GM18858 (cell line): ENCODE results near the gene PLPPR3.
"Not testable (repeated sequence)": the region's sequence is repeated elsewhere in the genome, so short reads cannot be mapped to it uniquely, and the experiment has no call there.

ENCODE experiments used
- ATAC-seq: cut with Tn5 transposase; IDR thresholded peaks from one replicate; pipeline ENCODE4 v1.9.1; 2021; ENCODE audit not compliant: unreplicated experiment

PLPPR3 gene

DNA sequence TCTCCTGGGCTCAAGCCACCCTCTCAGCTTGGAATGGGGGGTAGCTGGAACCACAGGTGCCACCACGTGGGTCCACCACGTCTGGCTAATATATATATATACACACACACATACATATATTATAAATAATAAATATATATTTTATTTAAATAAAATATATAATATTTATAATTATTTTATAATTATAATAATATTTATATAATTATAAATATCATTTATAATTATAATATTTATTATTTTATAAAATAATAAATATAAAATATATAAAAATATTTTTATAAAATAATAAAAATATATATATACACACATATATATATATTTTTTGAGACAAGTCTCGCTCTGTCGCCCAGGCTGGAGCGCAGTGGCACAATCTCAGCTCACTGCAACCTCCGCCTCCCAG, 32.8 kb upstream of the PLPPR3 start:
- ATAC-seq = no peak

DNA sequence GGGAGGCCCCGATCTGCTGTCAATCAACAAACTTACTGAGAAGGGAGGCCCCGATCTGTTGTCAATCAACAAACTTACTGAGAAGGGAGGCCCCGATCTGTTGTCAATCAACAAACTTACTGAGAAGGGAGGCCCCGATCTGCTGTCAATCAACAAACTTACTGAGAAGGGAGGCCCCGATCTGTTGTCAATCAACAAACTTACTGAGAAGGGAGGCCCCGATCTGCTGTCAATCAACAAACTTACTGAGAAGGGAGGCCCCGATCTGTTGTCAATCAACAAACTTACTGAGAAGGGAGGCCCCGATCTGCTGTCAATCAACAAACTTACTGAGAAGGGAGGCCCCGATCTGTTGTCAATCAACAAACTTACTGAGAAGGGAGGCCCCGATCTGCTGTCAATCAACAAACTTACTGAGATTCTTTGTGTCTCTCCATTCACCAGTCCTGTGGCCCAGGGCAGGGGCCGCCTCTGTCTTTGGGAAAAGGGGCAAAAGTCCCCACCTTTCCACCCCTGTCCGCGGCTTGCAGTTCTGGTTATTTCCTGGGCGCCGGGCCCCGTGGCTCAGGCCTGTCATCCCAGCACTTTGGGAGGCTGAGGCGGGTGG, 32.0 kb upstream of the PLPPR3 start:
- not testable (repeated sequence) for ATAC-seq

DNA sequence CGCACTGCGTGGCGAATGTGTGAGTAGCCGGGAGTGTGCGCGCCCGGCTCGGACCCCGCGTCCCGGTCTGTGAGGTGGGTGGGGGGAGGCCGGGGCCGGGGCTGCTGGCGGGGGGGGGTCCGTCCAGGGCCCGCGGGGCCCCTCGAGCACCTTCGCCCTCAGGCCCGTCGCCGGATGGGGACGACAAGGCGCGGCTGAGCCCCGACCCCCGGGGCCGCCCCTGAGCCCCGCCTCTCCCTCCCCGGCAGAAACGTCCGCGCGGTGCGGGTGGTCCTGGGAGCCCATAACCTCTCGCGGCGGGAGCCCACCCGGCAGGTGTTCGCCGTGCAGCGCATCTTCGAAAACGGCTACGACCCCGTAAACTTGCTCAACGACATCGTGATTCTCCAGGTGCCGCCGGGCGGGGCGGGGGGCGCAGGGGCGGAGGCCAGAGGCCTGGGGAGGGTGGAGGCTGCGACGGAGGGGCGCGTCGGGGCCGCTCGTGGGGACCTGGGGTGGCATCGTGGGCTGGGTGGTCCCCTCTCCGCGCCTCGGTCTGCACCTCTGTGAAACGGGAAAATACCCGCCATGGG, 31.3 kb upstream of the PLPPR3 start:
- no peak for ATAC-seq

DNA sequence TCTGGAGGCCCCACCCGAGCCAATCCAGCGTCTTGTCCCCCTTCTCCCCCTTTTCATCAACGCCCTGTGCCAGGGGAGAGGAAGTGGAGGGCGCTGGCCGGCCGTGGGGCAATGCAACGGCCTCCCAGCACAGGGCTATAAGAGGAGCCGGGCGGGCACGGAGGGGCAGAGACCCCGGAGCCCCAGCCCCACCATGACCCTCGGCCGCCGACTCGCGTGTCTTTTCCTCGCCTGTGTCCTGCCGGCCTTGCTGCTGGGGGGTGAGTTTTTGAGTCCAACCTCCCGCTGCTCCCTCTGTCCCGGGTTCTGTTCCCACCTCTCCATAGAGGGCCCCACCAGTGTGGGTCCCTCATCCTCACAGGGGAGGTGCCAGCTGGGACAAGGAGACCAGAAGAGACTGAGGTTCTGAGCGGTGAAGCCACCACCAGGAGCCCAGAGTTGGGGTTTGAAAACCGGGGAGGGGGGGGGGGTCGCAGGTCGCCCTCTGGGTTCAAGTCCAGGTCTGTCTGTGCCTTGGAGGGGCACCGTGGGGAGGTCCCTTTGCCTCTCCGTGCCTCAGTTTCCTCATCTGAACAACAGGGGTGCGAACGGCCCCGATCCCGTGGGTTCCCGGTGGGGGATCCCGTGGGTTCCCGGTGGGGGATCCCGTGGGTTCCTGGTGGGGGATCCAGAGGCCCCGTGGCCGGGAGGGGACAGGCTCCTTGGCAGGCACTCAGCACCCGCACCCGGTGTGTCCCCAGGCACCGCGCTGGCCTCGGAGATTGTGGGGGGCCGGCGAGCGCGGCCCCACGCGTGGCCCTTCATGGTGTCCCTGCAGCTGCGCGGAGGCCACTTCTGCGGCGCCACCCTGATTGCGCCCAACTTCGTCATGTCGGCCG, 30.6 kb upstream of the PLPPR3 start, which contains the start of gene ELANE:
Gene ELANE, plus strand, starts transcription at position 168 of the 878 bp plus-strand sequence. Its CDS starts 26 bp downstream, at position 194.
- no peak for ATAC-seq

DNA sequence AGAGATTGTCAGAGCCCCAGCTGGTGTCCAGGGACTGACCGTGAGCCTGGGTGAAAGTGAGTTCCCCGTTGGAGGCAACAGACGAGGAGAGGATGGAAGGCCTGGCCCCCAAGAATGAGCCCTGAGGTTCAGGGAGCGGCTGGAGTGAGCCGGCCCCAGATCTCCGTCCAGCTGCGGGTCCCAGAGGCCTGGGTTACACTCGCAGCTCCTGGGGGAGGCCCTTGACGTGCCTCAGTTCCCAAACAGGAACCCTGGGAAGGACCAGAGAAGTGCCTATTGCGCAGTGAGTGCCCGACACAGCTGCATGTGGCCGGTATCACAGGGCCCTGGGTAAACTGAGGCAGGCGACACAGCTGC, 29.2 kb upstream of the PLPPR3 start:
- no peak for ATAC-seq

DNA sequence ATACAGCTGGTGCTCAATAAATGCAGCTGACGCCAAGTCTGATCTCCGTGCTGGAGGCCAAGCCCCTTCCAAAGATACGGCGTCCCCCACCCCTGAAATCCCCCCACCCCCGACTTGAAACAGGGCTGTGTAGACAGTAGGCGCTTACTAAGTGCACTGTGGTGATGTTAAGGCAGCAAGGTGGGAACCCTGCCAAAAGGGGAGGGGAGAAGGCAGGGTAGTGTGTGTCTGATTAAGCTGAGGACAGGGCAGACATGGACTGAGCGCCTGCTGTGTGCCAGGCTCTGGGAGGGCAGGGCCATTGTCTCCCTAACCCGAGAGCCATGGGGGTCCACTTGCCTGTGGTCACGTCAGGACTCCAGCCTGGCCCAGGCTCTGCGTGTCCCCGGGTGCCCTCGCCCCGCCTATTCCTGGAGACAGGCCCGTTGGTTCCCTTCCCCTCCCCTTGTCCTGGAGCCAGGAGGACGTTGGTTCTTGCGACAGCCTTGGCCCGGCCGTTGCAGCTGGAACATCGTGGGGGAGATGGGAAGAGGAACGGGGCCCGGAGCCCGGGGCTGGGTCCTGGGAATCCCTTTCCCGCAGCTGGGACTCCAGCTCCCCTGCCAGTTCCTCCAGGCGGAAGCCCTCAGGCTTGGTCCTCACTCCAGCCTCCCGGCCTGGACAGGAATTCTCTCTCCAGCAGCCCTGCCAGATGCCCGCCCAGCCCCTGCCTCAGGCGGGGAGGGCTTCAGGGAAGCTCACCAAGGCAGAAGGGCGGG, 28.6 kb upstream of the PLPPR3 start:
- no peak for ATAC-seq

DNA sequence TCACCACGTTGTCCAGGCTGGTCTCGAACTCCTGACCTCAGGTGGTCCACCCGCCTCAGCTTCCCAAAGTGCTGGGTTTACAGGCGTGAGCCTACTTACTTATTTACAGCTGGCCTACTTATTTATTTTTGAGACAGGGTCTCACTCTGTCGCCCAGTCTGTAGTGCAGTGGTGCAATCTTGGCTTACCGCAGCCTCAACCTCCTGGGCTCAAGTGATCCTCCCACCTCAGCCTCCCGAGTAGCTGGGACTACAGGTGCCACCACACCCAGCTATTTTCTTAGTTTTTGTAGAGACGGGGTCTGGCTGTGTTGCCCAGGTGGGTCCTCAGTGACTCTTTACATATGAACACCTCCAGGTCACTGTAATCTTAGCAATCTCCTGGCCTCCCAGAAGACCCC, 27.4 kb upstream of the PLPPR3 start:
- ATAC-seq = not testable (repeated sequence)

DNA sequence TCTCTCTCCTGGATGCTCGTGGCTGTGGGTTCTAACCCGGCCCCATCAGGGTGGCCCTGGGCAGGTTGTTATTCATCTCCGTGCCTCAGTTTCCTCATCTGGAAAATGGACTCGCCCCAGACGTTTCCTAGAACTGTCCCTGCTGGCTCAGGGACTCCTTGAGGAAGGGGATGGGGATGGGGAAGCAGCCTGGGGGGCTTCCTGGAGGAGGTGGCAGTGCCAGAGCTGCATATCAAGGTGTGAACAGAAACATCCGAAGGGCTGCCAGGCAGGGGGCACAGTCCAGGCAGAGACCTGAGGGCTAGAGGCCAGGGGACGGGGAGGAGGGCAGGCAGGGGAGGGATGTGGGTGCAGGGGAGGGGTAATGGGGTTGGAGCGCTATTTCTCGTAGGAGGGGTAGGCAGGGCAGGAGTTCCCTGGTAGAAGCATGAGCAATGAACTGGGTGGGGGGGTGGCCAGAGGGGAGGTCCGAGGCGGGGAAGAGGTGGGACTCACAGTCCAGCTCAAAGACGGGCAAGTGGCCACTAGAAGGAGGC, 26.7 kb upstream of the PLPPR3 start:
- no peak for ATAC-seq

DNA sequence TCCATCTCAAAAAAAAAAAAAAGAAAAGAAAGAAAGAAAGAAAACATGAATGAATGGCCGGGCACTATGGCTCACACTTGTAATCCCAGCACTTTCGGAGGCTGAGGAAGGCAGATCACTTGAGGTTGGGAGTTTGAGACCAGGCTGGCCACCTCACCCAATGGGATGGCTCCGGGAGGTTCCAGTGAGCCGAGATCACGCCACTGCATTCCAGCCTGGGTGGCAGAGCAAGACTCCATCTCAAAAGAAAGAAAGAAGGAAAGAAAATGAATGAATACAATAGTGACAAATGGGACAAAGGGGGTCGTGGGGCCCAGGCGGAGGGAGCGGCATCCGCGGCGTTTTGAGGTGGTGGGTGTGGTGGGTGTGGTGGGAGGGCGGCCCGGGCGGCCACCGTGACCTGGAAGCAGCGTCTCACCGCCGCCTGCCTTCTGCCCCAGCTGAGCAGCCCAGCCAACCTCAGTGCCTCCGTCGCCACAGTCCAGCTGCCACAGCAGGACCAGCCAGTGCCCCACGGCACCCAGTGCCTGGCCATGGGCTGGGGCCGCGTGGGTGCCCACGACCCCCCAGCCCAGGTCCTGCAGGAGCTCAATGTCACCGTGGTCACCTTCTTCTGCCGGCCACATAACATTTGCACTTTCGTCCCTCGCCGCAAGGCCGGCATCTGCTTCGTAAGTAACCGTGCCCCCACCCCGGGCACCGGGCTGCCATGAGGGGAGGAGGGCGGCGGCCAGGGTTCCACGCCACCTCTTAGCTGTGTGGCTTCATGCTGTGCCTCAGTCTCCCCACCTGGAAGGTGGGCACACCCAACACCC, 24.2 kb upstream of the PLPPR3 start:
- ATAC-seq = no peak

DNA sequence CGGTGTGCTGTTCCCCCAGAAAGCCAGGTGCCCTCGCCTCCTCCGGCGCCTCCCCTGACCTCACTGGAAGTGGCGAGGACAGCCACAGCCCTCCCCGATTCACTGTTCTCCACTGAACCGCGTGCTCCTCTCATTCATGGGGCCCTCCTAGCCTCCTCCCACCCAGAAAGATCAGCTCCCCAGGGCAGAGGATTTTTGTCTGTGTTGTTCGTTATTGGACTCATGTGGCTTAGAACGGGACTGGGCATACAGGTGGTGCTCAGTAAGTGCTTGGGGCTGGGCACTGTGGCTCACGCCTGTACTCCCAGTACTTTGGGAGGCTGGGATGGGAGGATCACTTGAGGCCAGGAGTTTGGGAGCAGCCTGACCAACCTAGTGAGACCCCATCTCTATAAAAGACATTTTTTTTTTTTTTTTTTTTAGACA, 22.8 kb upstream of the PLPPR3 start:
- no peak for ATAC-seq

DNA sequence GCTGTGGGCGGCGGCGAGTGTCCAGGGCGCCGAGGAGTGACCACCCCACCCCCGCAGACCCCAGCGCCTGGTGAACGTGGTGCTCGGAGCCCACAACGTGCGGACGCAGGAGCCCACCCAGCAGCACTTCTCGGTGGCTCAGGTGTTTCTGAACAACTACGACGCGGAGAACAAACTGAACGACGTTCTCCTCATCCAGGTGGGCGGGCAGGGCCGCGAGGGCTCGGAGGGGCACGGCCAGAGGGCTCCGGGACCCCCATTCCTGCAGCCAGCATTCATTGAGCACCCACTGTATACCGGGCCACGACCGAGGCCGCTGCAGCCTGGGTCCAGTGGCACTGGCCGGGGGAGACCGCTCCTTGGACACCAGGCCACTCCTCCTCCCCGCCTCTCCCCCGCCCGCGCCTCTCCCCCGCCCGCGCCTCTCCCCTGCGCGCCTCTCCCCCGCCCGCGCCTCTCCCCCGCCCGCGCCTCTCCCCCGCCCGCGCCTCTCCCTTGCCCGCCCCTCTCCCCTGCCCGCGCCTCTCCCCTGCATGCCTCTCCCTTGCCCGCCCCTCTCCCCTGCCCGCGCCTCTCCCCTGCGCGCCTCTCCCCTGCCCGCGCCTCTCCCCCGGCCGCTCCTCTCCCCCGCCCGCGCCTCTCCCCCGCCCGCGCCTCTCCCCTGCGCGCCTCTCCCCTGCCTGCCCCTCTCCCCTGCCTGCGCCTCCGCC, 22.2 kb upstream of the PLPPR3 start:
- ATAC-seq = no peak

DNA sequence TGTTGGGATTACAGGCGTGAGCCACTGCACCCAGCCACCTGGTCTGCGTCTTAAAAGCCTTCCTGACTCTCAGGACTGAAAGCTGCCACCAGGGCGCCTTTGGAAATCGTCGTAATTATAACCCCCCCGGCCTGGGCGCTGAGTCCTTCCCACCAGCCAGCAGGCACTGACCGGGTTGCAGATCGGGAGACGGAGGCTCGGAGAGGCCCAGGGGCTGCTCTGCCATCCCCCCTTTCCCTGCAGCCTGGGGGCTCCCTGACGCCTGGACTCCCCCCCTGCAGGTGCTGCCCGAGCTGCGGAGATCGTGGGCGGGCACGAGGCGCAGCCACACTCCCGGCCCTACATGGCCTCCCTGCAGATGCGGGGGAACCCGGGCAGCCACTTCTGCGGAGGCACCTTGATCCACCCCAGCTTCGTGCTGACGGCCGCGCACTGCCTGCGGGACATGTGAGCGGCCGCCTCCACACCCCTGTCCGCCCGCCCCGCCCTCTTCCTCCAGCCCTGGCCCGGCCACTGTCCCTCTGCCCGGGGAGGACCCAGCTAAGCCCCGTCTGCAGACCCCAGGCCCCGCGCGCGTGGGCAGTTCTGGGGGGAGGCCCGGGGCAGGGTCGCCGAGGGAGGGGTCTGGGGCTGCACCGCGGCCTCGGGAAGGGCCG, 21.6 kb upstream of the PLPPR3 start:
- no peak for ATAC-seq

DNA sequence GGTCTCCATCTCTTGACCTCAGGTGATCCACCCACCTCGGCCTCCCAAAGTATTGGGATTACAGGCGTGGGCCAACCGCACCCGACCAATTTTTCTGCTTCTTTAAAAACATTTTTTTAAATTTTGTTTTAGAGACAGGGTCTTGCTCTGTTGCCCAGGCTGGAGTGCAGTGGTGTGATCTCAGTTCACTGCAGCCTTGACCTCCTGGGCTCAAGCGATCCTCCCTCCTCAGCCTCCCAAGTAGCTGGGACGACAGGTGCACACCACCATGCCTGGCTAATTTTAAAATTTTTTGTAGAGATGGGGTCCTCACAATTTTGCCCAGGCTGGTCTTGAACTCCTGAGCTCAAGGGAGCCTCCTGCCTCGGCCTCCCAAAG, 21.0 kb upstream of the PLPPR3 start:
- ATAC-seq = not testable (repeated sequence)

DNA sequence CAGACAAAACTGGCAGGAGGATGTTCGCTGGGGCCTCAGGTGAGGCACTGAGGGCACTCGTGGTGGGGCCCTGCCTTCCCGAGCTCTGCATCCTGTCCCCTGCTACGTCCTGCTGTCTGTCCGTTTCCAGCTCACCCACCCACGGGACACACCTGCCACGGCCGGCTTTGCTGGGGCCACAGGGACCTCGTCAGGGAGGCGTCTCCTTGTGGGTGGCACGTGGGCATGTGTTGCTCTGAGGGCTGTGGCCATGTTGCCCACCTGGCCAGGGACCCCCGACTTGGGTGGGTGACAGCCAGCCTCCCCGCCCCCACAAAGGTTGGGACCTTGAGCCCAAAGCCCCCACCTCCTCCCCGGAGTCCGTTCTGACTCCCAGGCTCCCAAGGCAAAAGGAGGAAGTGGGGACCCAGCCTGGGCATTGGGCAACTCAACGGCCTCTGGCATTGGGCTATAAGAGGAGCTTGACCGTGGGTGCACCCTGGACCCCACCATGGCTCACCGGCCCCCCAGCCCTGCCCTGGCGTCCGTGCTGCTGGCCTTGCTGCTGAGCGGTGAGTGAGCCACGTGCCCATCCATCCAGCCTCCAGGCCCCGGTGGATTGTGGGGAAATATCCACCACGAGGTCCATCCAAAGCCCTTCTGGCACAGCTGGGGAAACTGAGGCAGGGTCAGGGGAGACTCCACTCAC, 18.9 kb upstream of the PLPPR3 start, which contains the start of gene PRTN3:
Gene PRTN3, plus strand, starts transcription at position 481 of the 688 bp plus-strand sequence. Its CDS starts 10 bp downstream, at position 491.
- ATAC-seq = no peak

DNA sequence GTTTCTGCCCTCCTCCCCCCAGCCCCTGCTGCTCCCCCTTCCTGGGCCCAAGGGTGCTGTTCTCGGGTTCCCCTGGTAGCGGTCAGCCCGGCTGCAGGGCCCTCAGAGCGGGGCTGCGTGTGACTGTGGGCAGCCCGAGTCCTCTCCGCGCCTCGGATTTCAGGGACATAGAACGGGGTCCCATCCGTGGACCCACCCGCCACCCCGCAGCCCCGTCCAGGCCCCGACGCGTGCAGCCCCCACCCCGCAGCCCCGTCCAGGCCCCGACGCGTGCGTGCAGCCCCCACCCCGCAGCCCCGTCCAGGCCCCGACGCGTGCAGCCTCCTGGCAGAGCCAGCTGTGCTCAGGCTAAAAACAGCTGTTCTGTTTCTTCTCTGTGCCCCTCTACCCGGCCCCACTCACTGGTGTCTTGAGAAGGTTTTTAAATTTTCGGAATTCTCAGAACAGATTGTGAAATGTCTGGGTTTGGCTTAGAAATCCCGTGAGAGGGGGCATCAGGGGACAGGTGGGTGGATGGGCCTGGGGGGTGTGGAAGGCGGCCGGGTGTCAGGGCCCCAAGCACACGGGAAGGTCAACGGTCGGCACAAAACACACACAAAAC, 13.6 kb upstream of the PLPPR3 start:
- no peak for ATAC-seq

DNA sequence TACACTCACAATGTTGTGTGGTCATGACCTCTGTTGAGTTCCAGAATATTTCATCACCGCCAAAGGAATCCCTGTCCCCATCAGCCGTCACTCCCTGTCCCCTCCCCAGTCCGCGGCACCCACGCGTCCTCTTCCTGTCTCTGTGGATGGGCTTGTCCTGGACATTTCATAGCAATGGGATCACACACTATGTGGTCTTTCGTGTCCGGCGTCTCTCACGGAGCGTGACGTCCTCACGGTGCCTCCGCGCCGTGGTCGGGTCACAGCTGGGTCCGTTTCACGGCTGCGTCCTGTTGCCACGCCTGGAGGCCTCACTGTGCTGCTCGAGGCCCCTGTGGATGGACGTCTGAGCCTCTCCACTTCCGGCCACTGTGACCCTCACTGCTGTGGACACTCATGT, 12.5 kb upstream of the PLPPR3 start:
- no peak for ATAC-seq

DNA sequence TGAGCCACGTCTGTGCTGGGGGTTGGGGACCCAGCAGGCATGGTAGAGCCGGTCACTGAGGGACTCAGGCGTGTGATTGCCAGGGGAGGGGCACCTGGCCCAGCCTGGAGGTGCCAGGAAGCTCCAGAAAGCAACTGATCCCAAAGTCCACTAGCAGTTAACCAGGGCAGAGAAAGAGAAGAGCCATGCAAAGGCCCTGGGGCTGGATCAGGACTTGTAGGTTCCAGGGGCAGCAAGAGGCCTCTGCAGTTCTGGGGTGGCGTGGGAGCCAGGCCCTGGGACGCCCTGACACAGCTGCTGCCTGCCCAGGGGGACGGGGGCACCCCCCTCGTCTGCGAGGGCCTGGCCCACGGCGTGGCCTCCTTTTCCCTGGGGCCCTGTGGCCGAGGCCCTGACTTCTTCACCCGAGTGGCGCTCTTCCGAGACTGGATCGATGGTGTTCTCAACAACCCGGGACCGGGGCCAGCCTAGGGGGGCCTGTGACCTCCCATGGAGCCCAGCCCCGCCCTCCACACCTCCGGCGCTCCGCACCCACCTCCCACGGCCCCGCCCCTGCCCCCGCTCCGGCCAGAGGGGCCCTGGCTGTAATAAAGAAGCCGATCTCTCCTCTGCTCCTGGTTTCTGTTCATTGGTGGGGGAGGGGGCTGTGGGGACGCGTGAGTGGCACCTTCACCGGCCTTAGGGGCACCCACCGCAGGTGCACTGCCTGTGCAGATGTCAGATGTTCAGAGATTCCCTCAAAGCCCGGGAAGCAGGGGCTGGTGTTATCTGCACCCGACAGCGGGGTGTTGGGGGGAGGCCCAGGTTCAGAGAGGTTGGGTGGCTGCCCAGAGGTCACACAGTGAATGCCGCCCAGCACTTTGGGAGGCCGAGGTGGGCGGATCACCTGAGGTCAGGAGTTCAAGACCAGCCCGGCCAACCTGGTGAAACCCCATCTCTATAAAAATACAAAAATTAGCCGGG, 9.9 kb upstream of the PLPPR3 start:
- no peak for ATAC-seq
